GM12875 (cell line): Measurements from ENCODE around the gene SESN3.

Experiments used
- H3K4me3 ChIP-seq: one replicate; pipeline ENCODE4 v1.5.1; 2011; ENCODE audit warnings: low read depth, low read length, control low read depth
- CTCF ChIP-seq: IDR thresholded peaks from 2 replicates; pipeline ENCODE4 v1.5.1; 2011; ENCODE audit warnings: low read depth, mild to moderate bottlenecking, control low read depth, inconsistent platforms, low read length, moderate library complexity, borderline replicate concordance; ENCODE audit not compliant: insufficient read depth

The SESN3 gene

GRCh38 chr11:95161248-95161647, 69.8 kb downstream of the SESN3 start:
- no peak for TF ChIP-seq CTCF
- no peak overlapping the region for H3K4me3 ChIP-seq

- no peak overlapping the region for H3K4me3 ChIP-seq
- TF ChIP-seq CTCF: no peak
Measured at GRCh38 chr11:95157824-95158223, 73.2 kb downstream of the SESN3 start.

- no peak for TF ChIP-seq CTCF
- no peak overlapping the region for H3K4me3 ChIP-seq
Measured at GRCh38 chr11:95156916-95157541, 74.0 kb downstream of the SESN3 start.

GRCh38 chr11:95156133-95156721, 74.8 kb downstream of the SESN3 start:
- no peak for TF ChIP-seq CTCF
- no peak overlapping the region for H3K4me3 ChIP-seq

GRCh38 chr11:95155385-95155784, 75.6 kb downstream of the SESN3 start:
- H3K4me3 ChIP-seq: no peak overlapping the region
- no peak for TF ChIP-seq CTCF

- no peak overlapping the region for H3K4me3 ChIP-seq
- TF ChIP-seq CTCF: peak; percentile 64; the same call in 1 of the 2 replicates
Measured at GRCh38 chr11:95154514-95154913, 76.5 kb downstream of the SESN3 start.

- no peak for TF ChIP-seq CTCF
- no peak overlapping the region for H3K4me3 ChIP-seq
Measured at GRCh38 chr11:95153857-95154246, 77.2 kb downstream of the SESN3 start.
